HFF-Myc (cell line): ENCODE measurements around the gene RASD1.

Experiments
- DNase-seq: peaks from one replicate; pipeline ENCODE4 v3.0.0-alpha.2; 2011; ENCODE audit warnings: low read depth; ENCODE audit errors: extremely low read depth
- H3K4me3 ChIP-seq: replicated peaks from 2 replicates; pipeline ENCODE4 v1.5.1; 2011; ENCODE audit warnings: low read depth, mild to moderate bottlenecking, control low read depth, low read length
- CTCF ChIP-seq: IDR thresholded peaks from 2 replicates; pipeline ENCODE4 v1.5.1; 2012; ENCODE audit warnings: mild to moderate bottlenecking, low read depth, low read length, control low read depth; ENCODE audit errors: missing control alignments

The RASD1 gene

GRCh38 chr17:17496189-17497064 lies at the start of gene RASD1:
TSS of gene RASD1 (minus strand) at chr17:17496395. CDS start at chr17:17496181, 214 bp downstream.
- TF ChIP-seq CTCF, result peak; percentile 69
- H3K4me3 ChIP-seq, result peak within 1 kb of the TSS; percentile 49
- no peak for DNase-seq

- no peak for DNase-seq
- TF ChIP-seq CTCF, result no peak
- H3K4me3 ChIP-seq, result no peak overlapping the region
These were observed 49.8 kb upstream of the RASD1 start for GRCh38 chr17:17545984-17546383.

GRCh38 chr17:17545031-17545820 lies 49.0 kb upstream of the RASD1 start:
- H3K4me3 ChIP-seq, result no peak overlapping the region
- TF ChIP-seq CTCF, result no peak
- no peak for DNase-seq

GRCh38 chr17:17542906-17543635 lies 46.9 kb upstream of the RASD1 start:
- no peak for DNase-seq
- no peak overlapping the region for H3K4me3 ChIP-seq
- no peak for TF ChIP-seq CTCF

- no peak for DNase-seq
- TF ChIP-seq CTCF, result no peak
- H3K4me3 ChIP-seq, result no peak overlapping the region
These were observed 45.4 kb upstream of the RASD1 start for GRCh38 chr17:17541640-17542001.

GRCh38 chr17:17540935-17541639 lies 44.9 kb upstream of the RASD1 start:
- no peak for TF ChIP-seq CTCF
- DNase-seq, result no peak
- no peak overlapping the region for H3K4me3 ChIP-seq
